ENCODE results near the gene PPIL6. TPM values are rescaled to one million over a fixed set of nuclear protein-coding genes. Genes with fewer than 3 reads are reported as not detected.
"Not testable (repeated sequence)": the region's sequence is repeated elsewhere in the genome, so short reads cannot be mapped to it uniquely, and the experiment has no call there.

Gene PPIL6
- total RNA-seq, 1 donor from 2014 or later = 0.34 TPM

DNA sequence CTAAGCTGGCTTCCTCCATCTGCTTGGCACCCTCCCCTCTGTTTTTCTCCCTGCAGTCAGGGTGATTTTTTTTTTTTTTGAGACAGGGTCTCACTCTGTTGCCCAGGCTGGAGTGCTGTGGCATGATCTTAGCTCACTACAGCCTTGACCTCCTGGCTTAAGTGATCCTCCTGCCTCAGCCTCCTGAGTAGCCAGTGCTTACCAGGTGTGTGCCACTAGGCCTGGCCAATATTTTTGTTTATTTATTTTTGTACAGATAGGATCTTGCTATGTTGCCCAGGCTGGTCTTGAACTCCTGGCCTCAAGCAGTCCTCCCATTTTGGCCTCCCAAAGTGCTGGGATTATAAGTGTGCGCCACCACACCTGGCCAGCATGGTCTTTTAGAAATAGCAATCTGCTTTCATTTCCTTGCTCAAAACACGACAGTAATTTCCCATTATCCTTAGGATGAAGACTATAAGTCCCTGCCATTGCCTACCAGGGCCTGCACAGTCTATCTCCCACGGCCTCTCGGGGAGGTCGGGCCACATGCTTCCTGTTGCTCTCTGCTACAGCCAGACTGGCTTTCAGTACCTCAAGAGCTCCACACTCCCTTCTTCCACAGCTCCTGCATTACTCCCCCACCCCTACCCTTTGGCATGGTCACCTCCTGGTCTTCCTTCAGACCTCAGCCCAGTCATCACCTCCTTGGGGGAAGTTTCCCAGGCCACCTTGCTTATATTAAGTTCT, 47.1 kb downstream of the PPIL6 start:
- peak; percentile 8 for DNase-seq

DNA sequence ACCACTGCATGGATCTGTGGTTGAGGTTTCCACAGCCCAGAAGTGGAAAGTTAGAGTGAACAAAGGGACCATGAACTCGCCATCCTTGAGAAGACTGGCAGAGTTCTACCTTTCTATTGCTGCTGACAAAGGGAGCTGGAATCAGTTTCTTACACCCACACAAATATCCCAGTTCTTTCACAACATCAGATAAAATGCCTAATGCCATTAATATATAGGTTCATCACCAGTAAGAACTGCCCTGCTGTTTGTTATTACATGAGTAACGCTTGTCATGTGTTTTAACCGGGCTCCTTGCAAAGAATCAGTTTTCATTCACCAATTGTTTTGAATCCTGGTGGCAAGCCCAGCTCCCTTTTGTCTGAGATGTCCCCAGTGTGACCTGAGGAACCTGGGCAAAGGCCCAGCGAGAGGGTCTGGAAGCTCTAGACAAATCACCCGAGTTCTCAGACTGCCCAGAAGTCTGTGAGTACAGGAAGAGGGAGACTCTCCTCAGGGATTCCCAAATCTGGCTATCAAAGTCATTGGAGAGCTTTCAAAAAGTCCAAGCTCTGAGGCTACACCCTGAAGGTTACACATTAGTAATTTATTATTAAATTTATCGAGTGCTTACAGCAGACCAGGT, 50.7 kb downstream of the PPIL6 start:
- DNase-seq = no peak

DNA sequence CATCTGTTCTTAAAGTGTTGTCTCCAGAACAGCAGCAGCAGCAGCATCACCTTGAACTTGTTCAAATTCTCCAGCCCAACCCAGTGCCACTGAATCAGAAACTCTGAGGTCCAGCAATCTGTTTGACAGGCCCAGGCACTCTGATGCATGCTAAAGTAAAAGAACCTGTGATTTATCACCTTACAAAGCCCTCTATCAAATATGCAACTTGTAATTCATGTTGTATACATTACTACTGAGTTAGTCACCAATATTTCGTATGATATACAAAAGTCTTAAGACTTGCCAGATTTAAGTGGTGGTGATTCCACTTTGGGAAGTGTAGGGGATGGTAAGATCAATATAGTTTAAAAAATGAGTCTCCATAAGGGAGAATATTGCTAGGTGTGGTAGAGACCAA, 52.2 kb downstream of the PPIL6 start:
- DNase-seq = no peak

DNA sequence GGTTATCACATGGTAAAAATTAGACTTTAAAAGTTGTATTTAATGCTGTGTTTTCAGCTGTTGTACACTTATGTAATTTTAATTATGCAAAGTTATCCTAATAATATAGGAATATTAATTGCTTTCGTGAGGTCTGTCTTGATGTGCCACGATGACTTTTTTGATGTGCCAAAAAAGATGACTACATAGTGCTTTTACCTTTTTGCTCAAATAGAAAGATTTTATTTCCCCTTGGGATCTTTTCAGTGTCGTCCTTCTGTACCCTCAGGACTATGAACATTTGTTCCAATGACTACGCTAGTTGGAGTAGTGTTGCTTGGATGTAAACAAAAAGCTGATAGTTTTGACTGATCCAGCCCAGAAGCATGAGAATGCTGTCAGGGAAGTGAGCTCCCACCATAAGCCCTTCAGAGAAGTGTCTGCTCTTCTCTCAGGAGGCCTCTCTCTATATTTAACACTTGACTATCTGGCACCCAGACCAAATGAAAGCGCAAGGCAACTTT, 56.9 kb downstream of the PPIL6 start:
- no peak for DNase-seq

DNA sequence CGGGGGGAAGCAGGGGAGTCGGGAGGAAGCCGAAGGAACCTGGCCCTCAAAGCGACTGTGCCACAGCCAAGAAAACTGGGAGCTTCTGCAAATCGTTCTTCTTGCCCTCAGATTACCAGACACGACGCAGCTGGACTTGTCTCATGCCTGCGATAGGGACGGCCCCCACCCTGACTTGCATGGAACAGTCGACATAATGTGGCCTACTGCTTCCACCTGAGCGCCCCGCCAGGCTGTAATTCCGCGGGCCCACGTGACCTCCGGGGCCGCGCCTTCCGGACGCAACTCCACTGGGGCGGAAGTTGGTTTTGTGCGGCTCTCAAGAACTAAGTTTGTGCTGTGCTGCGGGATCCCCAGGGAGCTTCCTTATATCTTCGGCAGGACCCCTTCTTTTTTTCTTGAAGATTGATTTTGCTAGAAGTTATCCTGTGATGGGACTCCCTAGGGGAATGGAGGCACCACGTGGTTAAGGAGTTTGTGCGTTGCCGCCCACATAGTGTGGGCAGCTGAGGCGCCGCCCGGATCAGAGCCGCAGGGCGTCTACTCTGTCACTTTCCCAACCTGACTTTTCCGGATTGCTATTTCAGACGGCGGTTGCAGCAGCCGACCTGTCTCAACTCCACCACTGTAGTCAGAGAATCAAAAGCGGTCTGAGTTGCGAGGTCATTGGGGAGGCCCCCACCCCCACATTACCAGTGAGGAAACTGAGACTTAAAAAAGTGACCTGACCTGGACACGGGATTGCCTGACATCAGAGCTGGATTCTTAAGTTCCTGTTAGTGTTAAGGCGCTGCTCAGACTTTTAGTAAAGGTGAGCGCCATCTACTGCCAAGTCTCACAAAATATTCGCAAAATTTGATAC, 57.6 kb downstream of the PPIL6 start:
- peak; percentile 95 for DNase-seq

DNA sequence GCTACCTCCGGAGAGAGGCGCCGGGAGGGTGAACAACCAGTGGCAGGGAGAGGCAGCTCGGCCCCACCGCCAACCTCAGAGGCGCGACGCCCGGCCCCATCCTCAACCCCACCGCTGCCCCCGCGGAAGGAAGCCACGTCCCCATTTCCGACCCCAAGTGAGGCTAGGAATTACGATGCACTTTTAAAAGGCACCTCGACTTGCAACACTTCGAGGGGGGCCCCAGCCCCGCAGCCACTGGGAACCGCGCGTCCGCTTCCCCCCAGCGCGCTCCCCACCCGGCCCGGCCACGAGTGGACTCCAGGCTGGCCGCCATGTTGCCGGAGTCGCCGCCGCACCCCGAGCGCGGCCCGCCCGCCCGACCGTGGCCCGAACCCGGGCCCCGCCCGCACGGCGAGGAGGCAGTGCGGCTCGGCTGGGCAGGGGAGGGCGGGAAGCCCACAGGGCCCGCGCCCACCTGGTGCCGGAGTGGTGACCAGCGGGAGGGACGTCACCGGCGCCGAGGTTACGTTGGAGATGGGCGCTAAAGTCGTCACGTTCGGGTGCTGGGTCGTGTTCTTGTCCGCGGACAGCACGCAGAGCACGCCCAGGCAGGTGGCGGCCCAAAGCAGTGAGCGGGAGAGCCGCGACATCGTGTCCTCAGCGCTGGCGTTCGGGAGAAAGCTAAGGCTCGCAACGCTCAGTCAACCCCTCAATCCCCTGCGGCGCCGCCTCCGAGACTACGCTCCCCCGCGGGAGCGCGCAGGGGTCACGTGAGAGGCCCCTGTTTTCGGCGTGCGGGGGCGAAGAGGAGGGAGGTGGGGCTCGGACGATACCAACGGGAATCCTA, 58.5 kb downstream of the PPIL6 start, which contains the start of gene CD164:
Gene CD164 (minus strand): TSS at position 721 of the 829 bp plus-strand sequence. CDS start 89 bp downstream, at position 632.
- DNase-seq = peak; percentile 96

DNA sequence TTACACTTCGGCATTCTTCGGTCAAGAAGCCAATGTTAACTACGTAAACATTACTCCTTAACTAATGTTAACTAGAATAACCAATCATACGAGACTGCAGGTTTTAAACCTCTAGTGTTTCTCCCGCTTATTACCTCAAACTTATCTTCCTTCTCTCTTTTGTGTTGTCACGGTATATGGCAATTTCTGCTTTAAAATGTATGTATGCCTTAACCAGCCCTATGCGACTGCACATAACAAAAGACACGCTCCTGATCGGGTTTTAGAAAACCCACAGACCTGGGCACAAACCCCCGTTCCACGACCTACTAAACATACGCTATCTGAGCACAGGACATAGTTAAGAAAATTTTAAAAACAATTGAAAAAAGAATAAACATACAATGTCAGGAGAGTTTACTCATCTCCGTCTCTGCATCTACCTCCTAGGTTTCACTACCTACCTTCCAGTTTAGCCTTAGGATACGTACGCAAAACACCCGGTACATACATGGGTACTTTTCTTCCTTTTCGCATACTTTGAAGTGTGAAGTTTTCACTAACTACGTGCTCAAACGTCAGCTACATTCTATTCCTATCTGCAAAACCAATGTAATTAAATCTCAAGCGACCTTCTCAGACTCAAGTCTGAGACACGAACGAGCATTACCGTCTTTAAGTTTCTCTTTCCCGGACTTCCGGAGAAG, 59.2 kb downstream of the PPIL6 start:
- no peak for DNase-seq

DNA sequence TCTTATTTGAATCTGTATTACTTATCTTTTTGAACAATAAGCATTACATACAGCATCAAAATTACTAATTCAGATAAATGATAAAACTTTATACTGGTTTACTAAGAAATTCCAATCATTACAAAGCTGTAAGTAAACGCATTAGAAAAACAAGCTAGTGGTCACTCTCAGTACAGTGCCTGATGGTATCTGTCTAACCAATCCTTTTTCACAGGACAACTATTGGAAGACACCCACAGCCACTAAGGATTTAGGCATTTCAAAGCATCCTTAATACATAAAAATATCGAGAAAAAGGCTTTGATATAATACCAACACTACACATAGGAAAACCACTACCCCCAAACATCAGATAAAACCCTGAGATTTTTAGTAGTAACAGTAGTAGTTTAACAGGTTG, 60.7 kb downstream of the PPIL6 start:
- peak; percentile 15 for DNase-seq

DNA sequence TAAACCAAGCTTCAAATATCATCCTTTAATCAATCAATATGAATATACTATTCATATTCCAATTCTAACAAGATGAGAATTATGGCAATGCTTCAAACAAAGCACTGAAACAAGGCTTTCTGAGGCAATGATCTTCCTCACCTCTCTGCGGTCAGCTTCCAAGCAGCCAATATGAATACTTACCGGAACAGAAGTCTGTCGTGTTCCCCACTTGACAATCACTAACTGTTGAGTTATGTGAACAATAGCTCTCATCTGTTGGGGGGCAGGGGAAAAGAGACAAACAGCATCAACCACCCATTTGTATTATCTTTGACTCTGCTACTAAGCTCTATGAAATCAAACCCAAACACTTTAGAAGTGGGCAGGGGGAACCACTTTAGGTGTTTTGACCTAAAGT, 62.7 kb downstream of the PPIL6 start:
- no peak for DNase-seq

DNA sequence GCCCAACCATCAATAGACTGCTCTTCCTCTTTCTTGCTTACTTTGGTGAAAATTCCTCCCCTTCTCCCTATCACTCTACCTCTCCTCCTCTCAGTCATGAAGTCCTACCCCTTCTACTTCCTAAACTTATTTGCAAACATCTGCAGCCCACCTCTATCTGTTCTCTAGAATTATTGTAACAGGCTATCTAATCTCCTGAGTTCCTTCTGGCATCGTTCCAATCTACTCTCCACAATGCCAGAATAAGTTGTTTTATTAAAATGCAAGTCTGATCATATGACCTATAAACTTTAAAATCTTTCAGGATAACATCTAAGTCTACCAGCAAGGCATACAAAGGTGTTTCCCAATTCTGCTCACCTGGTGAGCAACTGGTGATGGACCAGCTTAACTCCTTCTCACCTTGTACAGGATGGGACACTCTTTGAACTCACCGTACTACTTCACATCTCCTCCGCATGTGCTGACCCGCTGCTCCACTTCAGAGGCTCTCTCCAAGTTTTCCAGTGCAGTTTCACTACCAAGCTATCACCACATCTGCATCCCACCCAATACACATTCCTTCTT, 66.0 kb downstream of the PPIL6 start:
- no peak for DNase-seq

DNA sequence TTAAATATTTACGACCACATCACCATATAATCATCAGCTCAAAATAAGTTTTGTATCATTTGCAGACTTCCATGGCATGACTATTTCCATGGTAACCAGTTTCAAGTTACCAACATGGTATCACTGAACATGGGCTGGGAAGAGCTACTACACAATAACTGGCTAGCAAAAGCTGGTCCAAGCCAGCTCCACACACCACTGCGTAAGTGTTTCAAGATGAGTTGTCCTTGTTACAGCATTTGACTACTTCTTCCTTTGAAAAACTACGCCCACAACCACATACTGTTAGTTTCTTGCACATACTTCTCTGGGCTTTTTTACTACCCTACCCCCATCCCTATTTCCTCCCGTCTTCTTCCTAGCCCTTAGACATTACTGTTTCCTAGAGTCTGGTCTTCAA, 66.7 kb downstream of the PPIL6 start:
- no peak for DNase-seq

DNA sequence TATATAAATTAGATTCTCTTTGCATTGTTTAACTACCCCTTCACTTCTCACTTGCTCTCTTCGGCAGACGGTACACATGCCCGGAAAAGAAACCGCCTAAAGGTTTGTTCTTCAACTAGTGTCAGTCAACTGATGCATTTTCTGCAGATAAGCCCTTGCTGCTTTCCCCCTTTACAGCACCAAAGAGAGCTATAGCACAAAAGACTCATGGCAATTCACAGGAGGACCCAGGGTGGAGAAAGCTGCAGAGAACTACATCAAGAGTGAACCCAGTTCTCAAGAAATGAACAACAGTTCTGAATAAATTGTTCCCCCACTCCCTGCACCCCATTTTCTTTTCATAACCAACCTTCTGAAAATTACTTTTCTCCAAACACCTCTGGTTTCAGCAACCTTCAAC, 67.1 kb downstream of the PPIL6 start:
- DNase-seq = no peak

DNA sequence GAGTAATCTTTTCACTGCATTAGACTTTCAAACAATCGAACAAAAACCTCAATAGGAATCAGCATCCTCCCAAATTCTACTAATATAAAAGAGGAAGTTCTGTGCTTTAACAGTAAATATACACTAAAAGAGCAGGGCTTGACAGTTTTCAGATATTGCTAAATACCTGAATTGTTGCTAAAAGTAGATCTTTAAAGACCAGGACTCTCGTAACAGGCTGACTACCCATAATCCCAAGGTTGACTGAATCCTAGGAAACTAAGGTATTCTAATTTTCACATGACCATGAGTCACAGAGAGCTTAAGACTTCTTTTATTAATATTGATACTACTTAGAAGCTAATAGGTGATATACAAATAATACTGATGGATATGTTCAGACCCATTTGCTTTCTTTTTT, 68.3 kb downstream of the PPIL6 start:
- DNase-seq = no peak

DNA sequence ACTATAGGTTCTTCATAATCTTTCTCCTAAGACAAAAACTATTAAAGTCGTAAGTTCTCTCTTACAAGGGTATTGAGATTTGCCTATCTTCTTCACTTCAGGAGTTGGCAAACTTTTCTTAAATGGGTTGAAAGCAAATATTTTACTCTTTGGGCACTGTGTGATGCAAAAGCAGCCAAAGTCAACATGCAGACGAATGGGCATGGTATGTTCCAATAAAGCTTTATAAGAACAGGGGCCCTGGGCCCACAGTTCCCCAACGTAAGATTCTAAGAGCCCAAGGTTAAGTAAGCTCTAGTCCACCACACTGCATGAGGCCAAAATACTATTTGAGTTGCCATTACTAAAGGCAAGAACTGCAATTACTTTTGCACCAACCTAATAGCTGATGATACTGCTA, 69.6 kb downstream of the PPIL6 start:
- DNase-seq = no peak

DNA sequence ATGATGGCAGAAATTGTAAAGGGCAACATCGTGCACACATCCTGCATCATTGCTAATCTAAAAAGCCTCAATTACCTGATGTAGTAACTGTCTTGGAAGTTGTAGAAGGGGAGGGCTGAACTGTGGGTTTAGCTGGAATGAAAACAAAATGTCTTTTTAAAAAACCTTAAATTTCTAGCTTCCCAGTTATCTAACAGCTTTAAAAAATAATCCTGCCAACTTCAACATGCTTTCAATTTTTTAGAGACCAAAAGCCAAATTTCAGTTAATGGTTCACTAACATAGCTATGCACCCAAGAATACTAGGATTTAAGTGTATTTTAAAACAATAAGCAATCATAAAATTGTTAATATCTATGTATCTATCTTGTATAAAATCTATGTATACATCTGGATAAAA, 70.1 kb downstream of the PPIL6 start:
- DNase-seq = no peak

DNA sequence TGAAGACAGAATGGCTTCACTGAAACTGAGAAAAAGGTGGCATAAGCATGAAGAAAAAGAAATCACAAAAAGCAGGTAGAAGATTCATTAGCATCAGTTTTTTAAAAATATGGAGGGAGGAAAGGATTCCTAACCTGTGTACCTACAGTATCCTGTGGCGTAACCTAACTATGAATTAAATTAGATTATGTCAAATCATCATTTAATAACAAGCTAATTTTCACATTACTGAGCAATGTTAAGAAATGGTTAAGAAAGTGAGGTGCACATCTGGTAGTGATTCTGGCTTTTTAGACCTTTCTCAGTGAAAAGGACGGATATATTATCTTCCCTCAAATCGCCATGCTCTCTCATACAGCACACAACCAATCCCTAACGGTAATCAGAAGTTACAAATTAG, 70.7 kb downstream of the PPIL6 start:
- DNase-seq = no peak

DNA sequence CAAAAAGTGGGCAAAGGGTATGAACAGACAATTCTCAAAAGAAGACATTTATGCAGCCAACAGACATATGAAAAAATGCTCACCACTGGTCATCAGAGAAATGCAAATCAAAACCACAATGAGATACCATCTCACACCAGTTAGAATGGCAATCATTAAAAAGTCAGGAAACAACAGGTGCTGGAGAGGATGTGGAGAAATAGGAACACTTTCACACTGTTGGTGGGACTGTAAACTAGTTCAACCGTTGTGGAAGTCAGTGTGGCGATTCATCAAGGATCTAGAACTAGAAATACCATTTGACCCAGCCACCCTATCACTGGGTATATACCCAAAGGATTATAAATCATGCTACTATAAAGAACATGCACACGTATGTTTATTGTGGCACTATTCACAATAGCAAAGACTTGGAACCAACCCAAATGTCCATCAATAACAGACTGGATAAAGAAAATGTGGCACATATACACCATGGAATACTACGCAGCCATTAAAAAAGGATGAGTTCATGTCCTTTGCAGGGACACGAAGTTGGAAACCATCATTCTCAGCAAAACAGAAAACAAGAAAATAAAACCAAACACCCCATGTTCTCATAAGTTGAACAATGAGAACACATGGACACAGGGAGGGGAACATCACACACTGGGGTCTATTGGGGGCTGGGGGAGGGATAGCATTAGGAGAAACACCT, 75.9 kb downstream of the PPIL6 start:
- DNase-seq = not testable (repeated sequence)

DNA sequence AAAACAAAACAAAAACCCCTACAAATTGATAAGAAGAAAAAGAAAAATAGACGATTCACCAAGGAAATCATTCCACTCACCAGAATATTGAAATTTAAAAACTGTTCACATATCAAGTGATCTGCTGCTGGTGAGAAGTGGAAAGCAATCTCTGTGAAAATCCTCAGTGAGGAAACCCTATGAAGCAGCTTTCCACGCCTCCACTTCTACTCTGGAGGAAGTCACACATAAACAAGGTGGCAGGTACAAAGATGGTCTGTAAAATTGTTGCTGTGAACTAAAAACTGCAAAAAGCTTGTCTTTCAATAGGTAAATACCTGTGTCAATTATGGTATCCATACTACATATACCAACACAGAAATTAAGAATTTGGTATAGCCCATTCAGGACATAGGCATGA, 76.7 kb downstream of the PPIL6 start:
- DNase-seq = no peak

DNA sequence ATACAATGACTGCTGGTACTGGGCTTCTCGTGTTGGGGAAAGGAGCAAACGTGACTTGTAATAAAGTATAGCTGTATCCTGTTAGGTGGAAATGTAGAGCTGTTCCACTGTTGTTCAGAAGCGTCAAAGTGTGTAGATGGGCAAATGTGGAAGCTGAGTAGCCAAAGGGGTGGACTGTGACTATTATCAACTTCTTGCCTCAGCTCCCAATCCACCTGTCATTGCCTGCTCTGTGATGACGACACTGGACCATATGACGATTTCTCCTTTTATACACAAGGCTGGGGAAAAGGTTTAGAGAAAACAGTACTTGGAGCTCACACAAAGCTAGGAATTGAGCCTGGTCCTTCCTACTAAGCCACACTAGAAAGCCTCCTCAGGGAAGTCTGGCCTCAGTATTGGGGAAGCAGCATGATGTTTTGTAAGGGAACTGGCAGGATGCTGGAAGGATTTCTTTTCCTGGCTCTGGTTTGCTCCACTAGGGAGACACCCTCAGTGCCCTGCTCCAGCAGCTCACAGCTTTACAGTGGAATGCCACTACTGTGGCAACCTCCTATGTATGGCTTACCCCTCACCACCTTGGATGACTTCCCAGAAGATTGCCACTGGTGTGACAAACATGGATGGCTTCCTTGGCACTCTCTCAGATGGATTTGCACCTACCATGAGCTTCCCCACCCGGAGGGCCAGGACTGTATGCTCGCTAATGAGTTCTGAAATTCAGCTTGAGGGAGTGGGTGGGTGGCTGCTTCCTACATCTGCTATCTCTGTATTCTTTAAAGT, 78.1 kb downstream of the PPIL6 start:
- no peak for DNase-seq

DNA sequence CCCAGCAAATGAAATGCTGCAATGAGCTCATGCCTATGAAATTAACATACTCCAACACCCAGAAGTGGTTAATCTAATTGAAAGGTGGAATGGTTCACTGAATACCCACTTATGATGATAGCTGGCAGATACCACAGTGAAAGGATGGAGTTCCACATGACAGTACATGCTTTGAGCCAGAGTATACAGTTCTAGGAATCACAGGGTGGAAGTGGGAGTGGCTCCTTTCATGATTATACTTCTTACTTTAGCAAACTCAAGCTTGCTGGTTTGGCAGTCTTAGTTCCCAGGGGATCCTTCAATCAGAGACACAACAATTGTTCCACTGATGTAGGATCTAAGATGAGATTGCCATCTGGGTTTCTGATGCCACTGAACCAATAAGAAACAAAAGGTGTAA, 79.6 kb downstream of the PPIL6 start:
- DNase-seq = no peak
